Loucy (cell line): ENCODE results near the gene NR1I3.

ENCODE experiments used
- H2AFZ ChIP-seq: fragments of 200-600 bp; sonication (generic); 2 replicates; pipeline ENCODE4 v1.6.0; 2016; ENCODE audit warnings: antibody characterized with exemption, mild to moderate bottlenecking, low read length, moderate library complexity
- H3F3A ChIP-seq: fragments of 200-600 bp; 2 replicates; pipeline ENCODE4 v1.6.0; 2016; ENCODE audit warnings: antibody characterized with exemption, low read depth, mild to moderate bottlenecking
- H3K27me3 ChIP-seq: fragments of 200-600 bp; sonication (generic); 2 replicates; pipeline ENCODE4 v1.6.1; 2014; ENCODE audit warnings: low read length, mild to moderate bottlenecking; ENCODE audit not compliant: insufficient read depth, poor library complexity, severe bottlenecking
- H3K36me3 ChIP-seq: fragments of 200-600 bp; sonication (generic); 2 replicates; pipeline ENCODE4 v1.6.1; 2016; ENCODE audit warnings: low read length; ENCODE audit not compliant: insufficient read depth
- H3K4me1 ChIP-seq: fragments of 200-600 bp; sonication (generic); 2 replicates; pipeline ENCODE4 v1.5.1; 2014; ENCODE audit warnings: low read length, mild to moderate bottlenecking; ENCODE audit not compliant: insufficient read depth, poor library complexity, severe bottlenecking
- H3K4me2 ChIP-seq: fragments of 200-600 bp; sonication (generic); 2 replicates; pipeline ENCODE4 v1.6.0; 2014; ENCODE audit warnings: antibody characterized with exemption, low read length, low read depth, mild to moderate bottlenecking; ENCODE audit not compliant: poor library complexity, severe bottlenecking
- H3K4me3 ChIP-seq: fragments of 200-600 bp; sonication (generic); 2 replicates; pipeline ENCODE4 v1.5.1; 2014; ENCODE audit warnings: low read length, mild to moderate bottlenecking, mixed read lengths; ENCODE audit not compliant: poor library complexity, severe bottlenecking
- H3K79me2 ChIP-seq: fragments of 200-600 bp; sonication (generic); 2 replicates; pipeline ENCODE4 v1.6.1; 2014; ENCODE audit warnings: low read length; ENCODE audit not compliant: insufficient read depth
- H3K9ac ChIP-seq: fragments of 200-600 bp; sonication (generic); 2 replicates; pipeline ENCODE4 v1.6.0; 2014; ENCODE audit warnings: mild to moderate bottlenecking, low read depth, low read length, moderate library complexity; ENCODE audit not compliant: poor library complexity, severe bottlenecking
- H3K9me2 ChIP-seq: fragments of 200-600 bp; sonication (generic); replicated peaks from 2 replicates; pipeline ENCODE4 v1.6.1; 2016; ENCODE audit warnings: low read depth, low read length, mixed read lengths
- H3K9me3 ChIP-seq: fragments of 200-600 bp; sonication (generic); 2 replicates; pipeline ENCODE4 v1.6.1; 2014; ENCODE audit warnings: mild to moderate bottlenecking, antibody characterized with exemption, low read length, low read depth; ENCODE audit not compliant: insufficient read depth
- H4K20me1 ChIP-seq: fragments of 200-600 bp; sonication (generic); 2 replicates; pipeline ENCODE4 v1.6.0; 2014; ENCODE audit warnings: antibody characterized with exemption, low read length, mild to moderate bottlenecking; ENCODE audit not compliant: insufficient read depth, poor library complexity, severe bottlenecking
- CTCF ChIP-seq: fragments of 200-600 bp; sonication (generic); conservative IDR thresholded peaks from 2 replicates; pipeline ENCODE4 v1.5.1; 2014; ENCODE audit warnings: mild to moderate bottlenecking, antibody characterized with exemption, low read length
- EZH2phosphoT487 ChIP-seq: fragments of 200-600 bp; IDR thresholded peaks from 2 replicates; pipeline ENCODE4 v1.6.1; 2018; ENCODE audit warnings: antibody characterized with exemption, mild to moderate bottlenecking, moderate library complexity, borderline replicate concordance

NR1I3 gene

GRCh38 chr1:161199506-161200139 lies 38.4 kb downstream of the NR1I3 start:
- H3K9ac ChIP-seq = no peak overlapping the region

GRCh38 chr1:161198897-161199431 lies 39.0 kb downstream of the NR1I3 start, which contains the start of gene ADAMTS4:
Gene ADAMTS4 (minus strand): TSS chr1:161199054. CDS start chr1:161198627, 427 bp downstream.
- Histone ChIP-seq H3K27me3 (no peaks in the 10 kb centered on the region), H2AFZ (no peak within 1 kb of the TSS; the same call in 1 of the 2 replicates), H3K4me3 (no peak within 1 kb of the TSS), H3K79me2 (peaks cover 18% of the 10 kb centered on the region), H3K9me2 (no peaks in the 10 kb centered on the region), H4K20me1 (no peaks in the 10 kb centered on the region), H3K4me1 (peaks cover 25% of the 10 kb centered on the region), H3K36me3 (no peaks in the 10 kb centered on the region), H3K9me3 (no peaks in the 10 kb centered on the region), H3F3A (no peaks in the 10 kb centered on the region), H3K4me2 (no peak within 1 kb of the TSS), H3K9ac (no peak within 1 kb of the TSS)
- TF ChIP-seq EZH2phosphoT487 (no peak), CTCF (no peak)

More at GRCh38 chr1:161199506-161200139, 38.4 kb downstream of the NR1I3 start:
- H3K36me3 ChIP-seq = no peaks in the 10 kb centered on the region
- TF ChIP-seq EZH2phosphoT487 = no peak
- TF ChIP-seq CTCF = no peak
- no peaks in the 10 kb centered on the region for H4K20me1 ChIP-seq
- H3K4me1 ChIP-seq = peaks cover 27% of the 10 kb centered on the region
- H2AFZ ChIP-seq = no peak overlapping the region
- H3K27me3 ChIP-seq = no peaks in the 10 kb centered on the region
- H3K4me2 ChIP-seq = no peak overlapping the region
- H3K9me3 ChIP-seq = no peaks in the 10 kb centered on the region
- H3F3A ChIP-seq = no peaks in the 10 kb centered on the region
- H3K4me3 ChIP-seq = no peak overlapping the region
- H3K9me2 ChIP-seq = no peaks in the 10 kb centered on the region
- H3K79me2 ChIP-seq = peaks cover 24% of the 10 kb centered on the region

GRCh38 chr1:161198194-161198896 lies 39.7 kb downstream of the NR1I3 start:
- no peaks in the 10 kb centered on the region for H3K9me2 ChIP-seq
- H3K79me2 ChIP-seq = peaks cover 11% of the 10 kb centered on the region
- H2AFZ ChIP-seq = no peak overlapping the region; the same call in 1 of the 2 replicates
- no peaks in the 10 kb centered on the region for H3K36me3 ChIP-seq
- H3K4me1 ChIP-seq = peaks cover 19% of the 10 kb centered on the region
- TF ChIP-seq CTCF (no peak), EZH2phosphoT487 (no peak)
- no peaks in the 10 kb centered on the region for H4K20me1 ChIP-seq
- H3K9me3 ChIP-seq = no peaks in the 10 kb centered on the region
- no peaks in the 10 kb centered on the region for H3K27me3 ChIP-seq
- no peaks in the 10 kb centered on the region for H3F3A ChIP-seq
- no peak overlapping the region for H3K9ac ChIP-seq
- no peak overlapping the region for H3K4me2 ChIP-seq
- H3K4me3 ChIP-seq = no peak overlapping the region
